GM12891 (cell line): Measurements from ENCODE around the gene SLCO4A1.

ENCODE experiments used
- PAX5 ChIP-seq: IDR thresholded peaks from 2 replicates; pipeline ENCODE4 v1.6.1; 2011; ENCODE audit warnings: low read length, moderate library complexity, mild to moderate bottlenecking; ENCODE audit not compliant: insufficient read depth, severe bottlenecking
- POLR2A ChIP-seq: IDR thresholded peaks from 2 replicates; pipeline ENCODE4 v1.6.1; 2011; ENCODE audit warnings: low read depth, low read length, control low read depth

- TF ChIP-seq POLR2A (no peak), PAX5 (no peak)
These were observed 61.5 kb downstream of the SLCO4A1 start for GRCh38 chr20:62703853-62704228.
